NB4 (cell line): ENCODE data around the gene PTPRD.

ENCODE experiments used
- DNase-seq: peaks from one replicate; pipeline ENCODE4 v3.0.0; 2010; ENCODE audit warnings: low read depth
- H3K4me3 ChIP-seq: one replicate; pipeline ENCODE4 v1.5.1; 2011; ENCODE audit warnings: mild to moderate bottlenecking, low read depth, low read length, moderate library complexity
- MYC ChIP-seq: IDR thresholded peaks from 2 replicates; pipeline ENCODE4 v1.6.1; 2011; ENCODE audit warnings: low read depth, low read length
- POLR2A ChIP-seq: IDR thresholded peaks from 2 replicates; pipeline ENCODE4 v1.6.1; 2011; ENCODE audit warnings: mild to moderate bottlenecking; ENCODE audit not compliant: insufficient read length; ENCODE audit errors: extremely low read depth
- TF ChIP-seq, protein P1 (sequence below): IDR thresholded peaks from 2 replicates; pipeline ENCODE4 v1.6.1; 2011; ENCODE audit warnings: low read depth, low read length
- TF ChIP-seq, protein P2 (sequence below): IDR thresholded peaks from one replicate; pipeline ENCODE4 v1.5.1; 2012; ENCODE audit warnings: low read depth, low read length

PTPRD gene

GRCh38 chr9:8337834-8338766, 2274.7 kb downstream of the PTPRD start:
- no peak for DNase-seq
- no peak overlapping the region for H3K4me3 ChIP-seq
- TF ChIP-seq MYC (no peak), POLR2A (no peak)
- TF ChIP-seq, protein P1, sequence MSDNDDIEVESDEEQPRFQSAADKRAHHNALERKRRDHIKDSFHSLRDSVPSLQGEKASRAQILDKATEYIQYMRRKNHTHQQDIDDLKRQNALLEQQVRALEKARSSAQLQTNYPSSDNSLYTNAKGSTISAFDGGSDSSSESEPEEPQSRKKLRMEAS: no peak
- TF ChIP-seq, protein P2, sequence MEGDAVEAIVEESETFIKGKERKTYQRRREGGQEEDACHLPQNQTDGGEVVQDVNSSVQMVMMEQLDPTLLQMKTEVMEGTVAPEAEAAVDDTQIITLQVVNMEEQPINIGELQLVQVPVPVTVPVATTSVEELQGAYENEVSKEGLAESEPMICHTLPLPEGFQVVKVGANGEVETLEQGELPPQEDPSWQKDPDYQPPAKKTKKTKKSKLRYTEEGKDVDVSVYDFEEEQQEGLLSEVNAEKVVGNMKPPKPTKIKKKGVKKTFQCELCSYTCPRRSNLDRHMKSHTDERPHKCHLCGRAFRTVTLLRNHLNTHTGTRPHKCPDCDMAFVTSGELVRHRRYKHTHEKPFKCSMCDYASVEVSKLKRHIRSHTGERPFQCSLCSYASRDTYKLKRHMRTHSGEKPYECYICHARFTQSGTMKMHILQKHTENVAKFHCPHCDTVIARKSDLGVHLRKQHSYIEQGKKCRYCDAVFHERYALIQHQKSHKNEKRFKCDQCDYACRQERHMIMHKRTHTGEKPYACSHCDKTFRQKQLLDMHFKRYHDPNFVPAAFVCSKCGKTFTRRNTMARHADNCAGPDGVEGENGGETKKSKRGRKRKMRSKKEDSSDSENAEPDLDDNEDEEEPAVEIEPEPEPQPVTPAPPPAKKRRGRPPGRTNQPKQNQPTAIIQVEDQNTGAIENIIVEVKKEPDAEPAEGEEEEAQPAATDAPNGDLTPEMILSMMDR: no peak

GRCh38 chr9:8332871-8333270, 2279.9 kb downstream of the PTPRD start:
- TF ChIP-seq, protein P1: no peak
- no peak for TF ChIP-seq MYC
- no peak for TF ChIP-seq POLR2A
- TF ChIP-seq, protein P2: no peak
- H3K4me3 ChIP-seq: no peak overlapping the region
- DNase-seq: no peak

- no peak for DNase-seq
- TF ChIP-seq POLR2A (no peak), MYC (no peak)
- TF ChIP-seq, protein P1: no peak
- TF ChIP-seq, protein P2: no peak
- no peak overlapping the region for H3K4me3 ChIP-seq
Observed at GRCh38 chr9:8332331-8332650, 2280.5 kb downstream of the PTPRD start.

- no peak overlapping the region for H3K4me3 ChIP-seq
- no peak for DNase-seq
- TF ChIP-seq, protein P1: no peak
- TF ChIP-seq, protein P2: no peak
- TF ChIP-seq MYC (no peak), POLR2A (no peak)
Observed at GRCh38 chr9:8331507-8332330, 2281.1 kb downstream of the PTPRD start.

DNA sequence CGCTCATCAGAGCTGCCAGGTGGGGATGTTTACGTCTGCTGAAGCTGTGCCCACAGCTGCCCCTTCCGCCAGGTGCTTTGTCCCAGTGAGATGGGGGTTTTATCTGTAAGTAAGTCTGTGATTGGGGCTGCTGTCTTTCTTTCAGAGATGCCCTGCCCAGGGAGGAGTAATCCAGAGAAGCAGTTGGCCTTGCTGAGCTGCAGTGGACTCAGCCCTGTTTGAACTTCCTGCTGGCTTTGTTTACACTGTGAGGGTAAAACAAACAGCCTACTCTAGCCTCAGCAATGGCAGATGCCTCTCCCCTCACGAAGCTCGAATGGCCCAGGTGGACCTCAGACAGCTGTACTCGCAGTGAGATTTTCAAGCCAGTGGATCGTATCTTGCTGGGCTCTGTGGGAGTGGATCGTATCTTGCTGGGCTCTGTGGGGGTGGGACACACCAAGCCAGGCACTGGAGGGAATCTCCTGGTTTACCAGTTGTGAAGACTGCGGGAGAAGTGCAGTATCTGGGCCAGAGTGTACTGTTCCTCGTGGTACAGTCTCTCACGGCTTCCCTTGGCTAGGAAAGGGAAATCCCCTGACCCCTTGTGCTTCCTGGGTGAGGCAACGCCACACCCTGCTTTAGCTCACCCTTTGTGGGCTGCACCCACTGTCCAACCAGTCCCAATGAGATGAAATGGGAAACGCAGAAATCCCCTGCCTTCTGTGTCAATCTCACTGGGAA, 2283.1 kb downstream of the PTPRD start:
- TF ChIP-seq POLR2A: no peak
- TF ChIP-seq, protein P1: no peak
- DNase-seq: no peak
- H3K4me3 ChIP-seq: no peak overlapping the region
